Stimulated activated CD8-positive, alpha-beta memory T cell treated with anti-CD3 and anti-CD28 coated beads, Interleukin-4, amount 100 ng/mL, for 24 hours (primary cell): Measurements from ENCODE around the gene SAYSD1.

Source experiments
- DNase-seq: peaks from one replicate; pipeline ENCODE4 v3.0.0-alpha.2; 2020; ENCODE audit warnings: low read depth

Gene SAYSD1

GRCh38 chr6:39108041-39108839 is 6.7 kb downstream of the SAYSD1 start:
- no peak for DNase-seq

DNA sequence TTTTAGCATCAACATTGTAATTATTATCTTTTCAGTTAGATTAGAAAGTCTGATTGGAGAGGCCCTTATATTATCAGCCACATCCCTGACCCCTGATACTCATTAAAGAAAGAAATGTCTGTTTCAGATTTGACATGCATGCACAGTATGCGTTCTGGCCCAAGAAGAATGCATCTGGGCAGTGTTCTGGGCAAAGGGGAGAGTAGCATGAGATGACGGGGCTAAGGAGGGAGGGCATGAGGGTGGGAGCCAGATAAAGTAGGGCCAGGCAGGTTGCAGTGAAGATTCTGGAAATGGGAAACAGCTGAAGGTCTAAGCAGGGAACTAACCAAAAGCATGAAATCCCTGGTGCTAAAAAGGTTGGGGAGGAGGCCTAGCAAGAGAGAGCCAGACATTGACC is 7.3 kb downstream of the SAYSD1 start:
- no peak for DNase-seq

GRCh38 chr6:39107034-39107433 is 8.0 kb downstream of the SAYSD1 start:
- no peak for DNase-seq

DNA sequence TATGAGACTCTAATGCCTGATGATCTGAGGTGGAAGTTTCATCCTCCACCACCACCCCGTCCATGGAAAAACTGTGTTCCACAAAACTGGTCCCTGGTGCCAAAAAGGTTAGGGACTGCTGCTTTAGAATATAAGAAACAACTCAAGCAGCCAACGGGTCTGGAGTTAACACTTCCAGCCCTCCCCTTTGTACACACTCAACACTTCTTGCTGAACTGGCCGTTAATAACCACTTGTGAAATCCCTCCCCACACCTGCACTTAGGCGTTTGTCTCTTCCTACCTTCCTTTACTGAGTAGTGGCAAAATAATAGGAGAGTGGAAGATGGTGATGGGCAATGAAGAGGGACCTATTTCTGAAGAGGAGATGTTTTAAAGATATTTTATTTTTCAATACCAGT is 10.5 kb downstream of the SAYSD1 start:
- no peak for DNase-seq

DNA sequence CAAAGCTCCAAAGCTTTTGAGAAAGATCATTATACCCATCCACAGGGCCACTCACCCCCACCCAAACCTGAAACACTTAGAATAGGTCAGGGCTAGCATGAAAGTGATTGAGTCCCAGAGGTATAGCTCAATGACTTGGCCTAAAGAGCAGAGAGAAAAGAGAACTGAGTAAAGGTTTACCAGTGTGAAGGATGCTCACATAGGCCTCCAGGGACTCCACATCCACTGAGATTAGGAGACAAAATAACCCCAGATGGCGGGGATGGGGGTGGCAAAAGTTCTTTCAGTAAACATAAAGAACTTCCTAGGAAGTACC is 12.2 kb downstream of the SAYSD1 start:
- no peak for DNase-seq

GRCh38 chr6:39102071-39102820 is 12.7 kb downstream of the SAYSD1 start:
- no peak for DNase-seq

DNA sequence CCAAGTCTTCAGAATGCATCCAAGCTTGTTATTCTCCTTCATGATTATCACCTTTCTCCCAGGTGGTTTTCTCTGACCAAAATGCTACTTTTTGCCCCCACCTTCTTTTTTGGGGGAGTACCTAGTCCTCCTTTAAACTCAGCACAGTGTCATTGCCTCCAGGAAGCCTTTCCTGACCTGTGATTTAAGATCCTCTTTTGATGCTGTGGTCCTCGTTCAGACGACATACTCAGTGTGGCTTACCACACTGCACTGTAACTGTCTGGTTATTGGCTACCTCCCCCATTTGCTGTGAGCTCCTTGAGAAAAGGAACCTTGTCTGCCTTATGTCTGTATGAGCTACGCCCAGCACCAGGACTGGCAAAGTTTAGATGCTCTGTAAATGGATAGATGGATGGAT is 14.6 kb downstream of the SAYSD1 start:
- DNase-seq, result no peak

- no peak for DNase-seq
Measured at GRCh38 chr6:39095578-39095977, 19.4 kb downstream of the SAYSD1 start.

DNA sequence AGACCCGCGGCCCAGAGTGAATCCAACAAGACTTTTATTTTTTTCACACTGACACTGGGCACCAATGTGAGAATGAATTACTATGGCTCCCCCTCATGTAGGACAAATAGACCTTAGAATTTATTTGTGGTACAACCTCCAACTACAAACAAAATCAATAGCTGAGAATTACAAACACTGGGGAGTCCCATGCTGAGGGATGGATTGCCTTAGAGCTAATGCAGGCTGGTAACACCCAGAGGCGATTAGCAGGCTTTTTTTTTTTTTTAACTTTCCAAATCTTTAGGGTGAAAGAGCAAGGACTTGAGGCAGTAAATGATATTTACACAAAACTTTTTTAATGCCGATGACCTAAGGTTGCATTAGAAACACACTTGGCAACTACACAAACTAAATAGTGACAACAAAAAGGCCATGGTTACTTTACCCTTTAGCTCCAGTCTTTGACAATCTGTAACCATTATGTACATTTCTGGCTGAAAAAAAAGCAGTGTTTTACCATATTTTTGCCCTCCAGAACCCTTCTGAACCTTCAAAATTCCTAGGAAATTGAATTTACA is 21.8 kb downstream of the SAYSD1 start:
- no peak for DNase-seq

GRCh38 chr6:39092124-39092523 is 22.9 kb downstream of the SAYSD1 start:
- no peak for DNase-seq

- no peak for DNase-seq
Measured at GRCh38 chr6:39091220-39091619, 23.8 kb downstream of the SAYSD1 start.

DNA sequence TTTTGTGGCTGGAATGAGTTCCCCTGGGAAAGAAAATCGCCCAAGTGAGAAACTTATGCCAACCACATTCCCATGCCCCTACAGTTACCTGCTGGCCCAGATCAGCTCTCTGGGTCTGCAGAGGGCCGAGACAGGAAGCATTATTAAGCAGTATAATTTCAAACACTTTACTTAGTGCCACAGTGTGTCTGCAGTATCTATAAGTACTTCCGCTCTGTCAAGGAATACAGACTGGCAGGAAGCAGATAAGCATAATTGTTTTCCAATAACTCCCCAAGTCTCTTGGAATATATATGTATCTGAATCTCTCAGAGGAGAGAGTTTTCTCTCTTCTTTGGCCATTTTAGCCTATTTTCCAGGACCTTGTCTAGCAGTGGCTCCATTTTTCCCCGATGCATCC is 24.9 kb downstream of the SAYSD1 start:
- DNase-seq, result no peak

DNA sequence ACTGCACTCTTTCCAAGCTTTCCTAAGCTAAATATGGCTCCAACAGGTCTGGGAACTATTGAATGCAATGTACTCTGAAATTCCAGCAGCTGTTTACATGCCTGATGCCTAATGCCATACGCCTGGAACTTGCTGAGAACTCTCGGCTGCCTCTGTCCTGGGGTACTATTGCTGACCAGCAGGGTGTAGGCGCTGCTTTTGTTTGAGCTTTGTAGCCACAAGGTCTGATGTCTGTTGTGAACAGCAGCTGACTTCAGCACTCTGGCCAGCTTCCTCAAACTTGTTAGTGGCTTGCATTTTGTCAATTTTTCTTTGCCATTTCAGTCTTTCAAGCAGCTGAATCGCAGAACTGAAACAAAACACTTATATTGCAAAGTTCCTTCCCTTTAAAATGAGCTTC is 26.7 kb downstream of the SAYSD1 start:
- DNase-seq, result no peak

- DNase-seq, result no peak
Measured at GRCh38 chr6:39087197-39087596, 27.8 kb downstream of the SAYSD1 start.

DNA sequence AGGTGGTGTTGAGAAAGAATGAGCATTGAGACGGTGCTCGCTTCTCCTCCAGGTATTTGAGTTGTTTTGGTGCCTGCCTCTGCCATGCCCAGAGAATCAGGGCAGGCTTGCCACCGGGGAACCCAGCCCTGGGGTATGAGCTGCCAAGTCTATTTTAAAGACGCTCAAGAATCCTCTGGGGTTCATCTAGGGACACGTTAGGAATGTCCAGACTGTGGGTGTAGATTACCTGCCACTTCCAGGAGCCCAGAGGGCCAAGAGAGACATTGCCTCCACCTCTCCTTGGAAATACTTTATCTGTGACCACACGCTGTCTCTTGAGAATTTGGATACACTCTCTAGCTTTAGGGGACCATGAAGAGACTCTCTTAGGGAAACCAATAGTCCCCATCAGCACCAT is 28.3 kb downstream of the SAYSD1 start:
- DNase-seq, result no peak

GRCh38 chr6:39086294-39086693 is 28.7 kb downstream of the SAYSD1 start:
- DNase-seq, result peak; percentile 9

GRCh38 chr6:39085129-39085797 is 29.7 kb downstream of the SAYSD1 start:
- DNase-seq, result no peak

- DNase-seq, result no peak
Measured at GRCh38 chr6:39084506-39084905, 30.5 kb downstream of the SAYSD1 start.

GRCh38 chr6:39083231-39083634 is 31.8 kb downstream of the SAYSD1 start:
- DNase-seq, result no peak

DNA sequence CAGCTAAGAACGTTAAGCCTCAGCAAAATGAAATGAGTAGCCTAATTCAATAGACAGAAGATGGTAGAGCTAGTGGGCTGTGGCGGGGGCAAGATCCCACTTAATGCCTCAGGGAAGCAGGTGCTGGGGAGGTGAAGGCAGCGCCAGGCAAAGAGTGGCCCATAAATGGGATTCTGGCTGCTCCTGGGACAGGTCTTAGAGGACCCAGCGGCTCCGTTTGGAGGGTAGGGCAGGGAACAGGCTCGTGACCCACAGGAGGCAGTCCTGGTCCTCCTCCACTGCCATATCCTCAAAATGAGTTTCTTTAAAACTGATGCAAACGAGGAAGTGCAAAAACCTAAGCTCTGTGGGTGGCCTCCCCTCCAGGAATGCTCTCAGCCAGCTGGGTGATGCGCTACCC is 32.7 kb downstream of the SAYSD1 start:
- no peak for DNase-seq

DNA sequence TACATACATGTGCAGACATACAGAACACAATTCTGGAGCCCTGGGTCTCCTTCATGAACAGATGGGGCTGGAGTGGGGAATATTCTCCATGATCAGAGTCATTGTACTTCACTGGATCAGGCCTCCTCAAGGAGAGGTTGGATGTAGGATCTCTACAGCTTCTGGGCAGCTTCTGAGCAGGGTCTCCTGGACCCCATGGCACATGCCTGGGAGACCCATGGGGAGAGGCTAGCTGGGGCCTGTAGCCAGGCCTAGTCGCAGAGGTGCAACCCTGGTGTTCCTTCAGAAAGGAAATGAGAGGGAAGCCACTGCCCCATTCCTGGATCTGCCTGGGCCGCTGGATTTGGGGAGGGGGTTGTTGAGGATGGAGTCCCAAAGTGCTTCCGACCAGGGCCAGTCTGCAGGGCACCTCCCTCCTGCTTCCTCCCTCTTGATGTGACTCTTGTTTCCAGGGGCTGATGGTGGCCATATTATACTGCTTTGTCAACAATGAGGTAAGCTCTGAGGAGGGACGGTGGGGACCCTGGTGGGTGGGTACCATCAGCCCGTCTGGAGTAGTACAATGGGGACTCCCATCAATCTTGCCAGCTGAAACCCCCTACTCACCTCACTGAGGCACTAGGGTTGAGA is 34.6 kb downstream of the SAYSD1 start:
- no peak for DNase-seq
